Measurements from ENCODE around the gene SMNDC1.

SMNDC1 gene

DNA sequence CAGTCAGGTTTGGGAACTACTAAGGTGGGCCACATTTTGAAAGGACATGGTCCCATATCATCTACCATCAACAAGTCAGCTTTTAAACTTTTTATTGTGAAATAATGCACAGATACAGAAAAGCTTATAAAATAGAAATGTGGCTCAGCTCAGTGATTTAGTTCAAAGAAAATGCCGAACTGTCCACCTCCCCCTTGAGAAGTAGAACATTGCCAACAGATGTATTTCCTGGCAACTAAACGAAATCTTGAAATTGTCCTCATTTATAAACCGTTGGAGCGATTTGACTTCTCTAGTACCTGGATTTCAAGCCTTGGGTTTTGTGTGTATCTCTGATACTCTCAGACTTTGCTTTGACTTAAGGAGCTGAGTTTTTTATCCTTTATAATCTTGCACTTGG, 32.7 kb upstream of the SMNDC1 start:
- Histone ChIP-seq H3K4me2 (ENCODE audit: low read depth, low read length, poor library complexity, severe bottlenecking) (no peak overlapping the region), H3K4me1 (ENCODE audit: insufficient read depth, low read length, poor library complexity, severe bottlenecking) (peaks cover 4% of the 10 kb centered on the region), H4K20me1 (ENCODE audit: insufficient read depth, low read length, poor library complexity, severe bottlenecking) (no peaks in the 10 kb centered on the region), H3K36me3 (ENCODE audit: insufficient read depth, low read length) (no peaks in the 10 kb centered on the region), H2AFZ (ENCODE audit: low read length) (no peak overlapping the region), H3K9me3 (ENCODE audit: insufficient read depth, low read depth, low read length) (no peaks in the 10 kb centered on the region), H3F3A (ENCODE audit: low read depth) (no peaks in the 10 kb centered on the region), H3K9me2 (replicated peaks; ENCODE audit: low read depth, low read length) (no peaks in the 10 kb centered on the region), H3K9ac (ENCODE audit: low read depth, low read length, poor library complexity, severe bottlenecking) (no peak overlapping the region), H3K4me3 (ENCODE audit: low read length, poor library complexity, severe bottlenecking) (no peak overlapping the region), H3K79me2 (ENCODE audit: insufficient read depth, low read length) (no peaks in the 10 kb centered on the region), H3K27me3 (ENCODE audit: insufficient read depth, low read length, poor library complexity, severe bottlenecking) (no peaks in the 10 kb centered on the region)
- no peak for TF ChIP-seq EZH2phosphoT487 (IDR thresholded peaks at IDR 0.05; ENCODE audit: borderline replicate concordance)
- TF ChIP-seq, protein P1, sequence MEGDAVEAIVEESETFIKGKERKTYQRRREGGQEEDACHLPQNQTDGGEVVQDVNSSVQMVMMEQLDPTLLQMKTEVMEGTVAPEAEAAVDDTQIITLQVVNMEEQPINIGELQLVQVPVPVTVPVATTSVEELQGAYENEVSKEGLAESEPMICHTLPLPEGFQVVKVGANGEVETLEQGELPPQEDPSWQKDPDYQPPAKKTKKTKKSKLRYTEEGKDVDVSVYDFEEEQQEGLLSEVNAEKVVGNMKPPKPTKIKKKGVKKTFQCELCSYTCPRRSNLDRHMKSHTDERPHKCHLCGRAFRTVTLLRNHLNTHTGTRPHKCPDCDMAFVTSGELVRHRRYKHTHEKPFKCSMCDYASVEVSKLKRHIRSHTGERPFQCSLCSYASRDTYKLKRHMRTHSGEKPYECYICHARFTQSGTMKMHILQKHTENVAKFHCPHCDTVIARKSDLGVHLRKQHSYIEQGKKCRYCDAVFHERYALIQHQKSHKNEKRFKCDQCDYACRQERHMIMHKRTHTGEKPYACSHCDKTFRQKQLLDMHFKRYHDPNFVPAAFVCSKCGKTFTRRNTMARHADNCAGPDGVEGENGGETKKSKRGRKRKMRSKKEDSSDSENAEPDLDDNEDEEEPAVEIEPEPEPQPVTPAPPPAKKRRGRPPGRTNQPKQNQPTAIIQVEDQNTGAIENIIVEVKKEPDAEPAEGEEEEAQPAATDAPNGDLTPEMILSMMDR (conservative IDR thresholded peaks at IDR 0.05; ENCODE audit: low read length), result no peak

DNA sequence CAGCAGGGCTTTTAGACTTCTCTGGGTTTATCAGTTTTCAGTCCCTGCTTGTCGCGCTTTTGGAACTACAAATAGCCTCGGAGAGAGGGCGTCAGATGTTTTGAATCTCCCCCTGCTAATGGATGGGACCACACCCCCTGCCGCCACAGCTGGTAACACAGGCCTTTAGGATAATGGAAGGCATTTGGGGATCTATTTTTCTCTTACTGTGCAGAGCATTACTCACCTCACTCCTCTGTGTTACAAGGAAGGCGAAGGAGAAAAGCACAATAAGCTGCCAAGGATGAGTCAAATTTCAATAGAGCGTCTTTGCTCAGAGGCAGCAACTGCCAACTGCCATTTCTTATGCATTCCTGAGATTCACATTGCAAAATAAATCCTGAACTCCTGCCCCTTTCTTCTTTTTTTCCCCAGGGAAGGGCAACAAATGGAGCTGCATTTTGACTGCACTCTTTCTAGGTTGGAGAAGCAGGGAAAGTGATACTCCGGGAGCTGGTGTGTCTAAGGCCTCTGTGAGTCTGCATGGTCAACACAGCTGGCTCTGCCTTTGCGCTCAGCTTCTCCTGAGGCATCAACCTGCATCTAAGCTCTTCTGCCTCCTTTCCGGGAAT, 31.5 kb upstream of the SMNDC1 start:
- Histone ChIP-seq H3K4me1 (ENCODE audit: insufficient read depth, low read length, poor library complexity, severe bottlenecking) (peaks cover 4% of the 10 kb centered on the region), H3K79me2 (ENCODE audit: insufficient read depth, low read length) (no peaks in the 10 kb centered on the region), H3K27me3 (ENCODE audit: insufficient read depth, low read length, poor library complexity, severe bottlenecking) (no peaks in the 10 kb centered on the region), H3K36me3 (ENCODE audit: insufficient read depth, low read length) (no peaks in the 10 kb centered on the region), H3K4me2 (ENCODE audit: low read depth, low read length, poor library complexity, severe bottlenecking) (no peak overlapping the region), H3K4me3 (ENCODE audit: low read length, poor library complexity, severe bottlenecking) (no peak overlapping the region), H3K9ac (ENCODE audit: low read depth, low read length, poor library complexity, severe bottlenecking) (no peak overlapping the region), H3K9me2 (replicated peaks; ENCODE audit: low read depth, low read length) (no peaks in the 10 kb centered on the region), H3K9me3 (ENCODE audit: insufficient read depth, low read depth, low read length) (no peaks in the 10 kb centered on the region; the same call in 1 of the 2 replicates), H3F3A (ENCODE audit: low read depth) (no peaks in the 10 kb centered on the region), H2AFZ (ENCODE audit: low read length) (no peak overlapping the region), H4K20me1 (ENCODE audit: insufficient read depth, low read length, poor library complexity, severe bottlenecking) (no peaks in the 10 kb centered on the region)
- TF ChIP-seq EZH2phosphoT487 (IDR thresholded peaks at IDR 0.05; ENCODE audit: borderline replicate concordance), result no peak
- TF ChIP-seq, protein P1 (conservative IDR thresholded peaks at IDR 0.05; ENCODE audit: low read length), result no peak

DNA sequence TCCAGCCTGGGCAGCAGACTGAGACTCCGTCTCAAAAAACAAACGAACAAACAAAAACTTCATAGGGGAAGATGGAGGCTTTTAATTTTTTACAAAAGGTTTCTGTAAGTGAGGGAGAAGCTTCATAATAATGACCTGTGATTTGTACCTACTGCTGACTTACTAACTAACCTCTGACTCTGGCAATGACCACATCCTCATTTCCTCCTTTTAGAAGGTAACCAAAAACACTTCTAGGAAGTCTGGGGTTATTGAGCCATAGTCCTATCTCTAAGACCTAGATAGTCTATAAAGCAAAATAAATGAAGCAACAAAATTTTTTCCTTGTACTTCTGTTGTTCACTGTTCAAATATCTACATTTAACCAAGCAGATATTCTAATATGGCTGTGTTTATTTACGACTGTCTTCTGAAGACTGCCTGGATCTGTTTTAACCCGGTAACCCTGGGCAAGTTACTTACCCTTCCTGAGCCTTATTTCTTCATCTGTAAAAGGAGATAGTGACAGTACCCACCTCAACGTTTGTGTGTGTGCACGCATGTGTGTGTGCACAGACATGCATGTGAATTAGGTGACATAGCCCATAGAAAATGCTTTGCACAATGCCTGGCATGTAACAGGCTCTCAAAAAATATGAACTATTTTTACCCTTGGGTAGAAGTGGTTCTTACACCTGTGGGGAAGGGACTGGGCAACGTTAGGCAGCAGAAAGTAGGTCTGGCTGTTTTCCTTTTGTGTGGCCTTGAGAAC, 30.8 kb upstream of the SMNDC1 start:
- H3K4me3 ChIP-seq (ENCODE audit: low read length, poor library complexity, severe bottlenecking), result no peak overlapping the region
- H3K4me1 ChIP-seq (ENCODE audit: insufficient read depth, low read length, poor library complexity, severe bottlenecking), result peaks cover 4% of the 10 kb centered on the region
- no peaks in the 10 kb centered on the region for H3K36me3 ChIP-seq (ENCODE audit: insufficient read depth, low read length)
- H3K9ac ChIP-seq (ENCODE audit: low read depth, low read length, poor library complexity, severe bottlenecking), result no peak overlapping the region
- no peaks in the 10 kb centered on the region for H3K79me2 ChIP-seq (ENCODE audit: insufficient read depth, low read length)
- H4K20me1 ChIP-seq (ENCODE audit: insufficient read depth, low read length, poor library complexity, severe bottlenecking), result no peaks in the 10 kb centered on the region
- no peaks in the 10 kb centered on the region for H3K9me2 ChIP-seq (replicated peaks; ENCODE audit: low read depth, low read length)
- no peaks in the 10 kb centered on the region for H3K27me3 ChIP-seq (ENCODE audit: insufficient read depth, low read length, poor library complexity, severe bottlenecking)
- H3F3A ChIP-seq (ENCODE audit: low read depth), result no peaks in the 10 kb centered on the region
- no peak overlapping the region for H3K4me2 ChIP-seq (ENCODE audit: low read depth, low read length, poor library complexity, severe bottlenecking)
- H3K9me3 ChIP-seq (ENCODE audit: insufficient read depth, low read depth, low read length), result peaks cover 2% of the 10 kb centered on the region; the same call in 1 of the 2 replicates
- TF ChIP-seq, protein P1 (conservative IDR thresholded peaks at IDR 0.05; ENCODE audit: low read length), result no peak
- no peak for TF ChIP-seq EZH2phosphoT487 (IDR thresholded peaks at IDR 0.05; ENCODE audit: borderline replicate concordance)
- no peak overlapping the region for H2AFZ ChIP-seq (ENCODE audit: low read length)

Measured in Loucy (cell line).